Activated CD4-positive, alpha-beta T cell treated with anti-CD3 and anti-CD28 coated beads, Interleukin-2, amount 50 U/mL, for 4 hours (primary cell): ENCODE measurements around the gene SPNS3.

Source experiments
- DNase-seq, 2 experiments: peaks; one replicate each; pipeline ENCODE4 v3.0.0-alpha.2; 2020

Gene SPNS3

DNA sequence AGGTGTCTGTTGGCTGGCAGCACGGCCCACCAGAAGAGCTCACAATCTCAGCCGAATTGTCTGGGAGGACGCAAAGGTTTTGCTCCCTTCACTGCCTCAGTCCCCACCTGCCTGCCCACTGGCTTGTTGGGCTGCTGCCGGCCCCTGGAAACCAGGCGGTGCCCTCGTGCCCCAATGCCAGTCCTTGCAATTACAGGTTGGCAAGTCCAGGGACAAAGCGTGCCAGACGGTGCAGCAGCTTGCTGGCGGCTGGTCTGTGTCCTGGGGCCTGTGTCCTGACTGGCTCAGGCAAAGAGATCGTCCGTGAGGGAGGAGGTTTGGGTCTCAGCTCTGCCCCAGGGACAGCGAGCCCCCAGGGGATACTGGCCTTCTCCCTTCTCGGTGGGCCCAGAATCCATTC lies 40.4 kb downstream of the SPNS3 start:
- DNase-seq = no peak

DNA sequence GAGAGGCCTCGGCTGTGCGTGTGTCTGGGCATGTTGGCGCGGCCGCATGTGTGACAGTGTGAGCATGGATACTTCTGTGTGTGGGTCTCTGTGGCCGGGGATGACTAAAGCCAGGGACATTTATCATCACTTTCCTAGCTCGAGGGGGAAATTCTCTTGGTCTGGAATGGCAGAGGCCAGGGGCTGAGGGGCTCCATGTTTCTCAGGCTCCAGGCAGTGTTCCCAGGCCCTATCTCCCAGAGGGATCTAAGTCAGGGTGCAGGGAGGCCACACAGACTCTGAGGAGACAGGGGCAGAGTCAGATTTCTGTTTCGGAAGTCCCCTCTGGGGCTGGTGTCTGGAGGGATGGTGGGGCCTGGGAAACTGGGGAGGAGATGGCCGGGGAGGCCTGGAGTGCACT lies 41.3 kb downstream of the SPNS3 start:
- no peak for DNase-seq

- DNase-seq = no peak
Observed at GRCh38 chr17:4475463-4475862, 41.7 kb downstream of the SPNS3 start.

- DNase-seq = no peak
Observed at GRCh38 chr17:4476017-4476416, 42.3 kb downstream of the SPNS3 start.

DNA sequence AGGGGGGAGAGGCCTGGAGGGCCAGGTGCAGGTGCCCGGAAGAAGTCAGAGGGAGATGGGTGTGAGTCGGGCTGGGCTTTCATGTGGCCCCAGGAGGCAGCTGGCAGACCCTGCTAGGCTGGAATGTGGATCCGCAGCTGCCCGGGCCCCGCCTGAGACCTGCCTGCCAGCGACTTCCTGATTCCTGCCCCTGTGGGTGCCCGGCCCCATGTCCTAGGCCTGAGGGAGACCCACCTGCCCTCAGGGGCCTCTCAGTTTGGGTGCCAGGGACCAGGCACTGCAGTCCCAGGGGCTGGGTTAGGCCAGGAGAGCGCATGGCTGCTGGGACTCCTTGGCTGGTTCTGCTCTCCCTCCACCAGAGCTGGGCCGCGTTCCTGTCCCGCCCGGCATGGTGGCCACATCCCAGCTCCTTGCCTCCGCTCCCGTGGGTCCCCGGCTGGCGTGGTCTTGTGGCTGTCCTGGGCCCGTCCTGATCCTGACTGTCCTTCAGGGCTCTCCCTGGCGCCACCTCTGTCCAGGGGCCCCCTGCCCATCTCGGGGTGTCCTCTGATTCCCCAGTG lies 42.9 kb downstream of the SPNS3 start:
- no peak for DNase-seq

- no peak for DNase-seq
Observed at GRCh38 chr17:4477255-4477791, 43.6 kb downstream of the SPNS3 start.

GRCh38 chr17:4478318-4478830 lies 44.6 kb downstream of the SPNS3 start:
- no peak for DNase-seq

- DNase-seq = no peak
Observed at GRCh38 chr17:4479340-4479981, 45.7 kb downstream of the SPNS3 start.

GRCh38 chr17:4479982-4480751 lies 46.4 kb downstream of the SPNS3 start:
- DNase-seq = no peak

DNA sequence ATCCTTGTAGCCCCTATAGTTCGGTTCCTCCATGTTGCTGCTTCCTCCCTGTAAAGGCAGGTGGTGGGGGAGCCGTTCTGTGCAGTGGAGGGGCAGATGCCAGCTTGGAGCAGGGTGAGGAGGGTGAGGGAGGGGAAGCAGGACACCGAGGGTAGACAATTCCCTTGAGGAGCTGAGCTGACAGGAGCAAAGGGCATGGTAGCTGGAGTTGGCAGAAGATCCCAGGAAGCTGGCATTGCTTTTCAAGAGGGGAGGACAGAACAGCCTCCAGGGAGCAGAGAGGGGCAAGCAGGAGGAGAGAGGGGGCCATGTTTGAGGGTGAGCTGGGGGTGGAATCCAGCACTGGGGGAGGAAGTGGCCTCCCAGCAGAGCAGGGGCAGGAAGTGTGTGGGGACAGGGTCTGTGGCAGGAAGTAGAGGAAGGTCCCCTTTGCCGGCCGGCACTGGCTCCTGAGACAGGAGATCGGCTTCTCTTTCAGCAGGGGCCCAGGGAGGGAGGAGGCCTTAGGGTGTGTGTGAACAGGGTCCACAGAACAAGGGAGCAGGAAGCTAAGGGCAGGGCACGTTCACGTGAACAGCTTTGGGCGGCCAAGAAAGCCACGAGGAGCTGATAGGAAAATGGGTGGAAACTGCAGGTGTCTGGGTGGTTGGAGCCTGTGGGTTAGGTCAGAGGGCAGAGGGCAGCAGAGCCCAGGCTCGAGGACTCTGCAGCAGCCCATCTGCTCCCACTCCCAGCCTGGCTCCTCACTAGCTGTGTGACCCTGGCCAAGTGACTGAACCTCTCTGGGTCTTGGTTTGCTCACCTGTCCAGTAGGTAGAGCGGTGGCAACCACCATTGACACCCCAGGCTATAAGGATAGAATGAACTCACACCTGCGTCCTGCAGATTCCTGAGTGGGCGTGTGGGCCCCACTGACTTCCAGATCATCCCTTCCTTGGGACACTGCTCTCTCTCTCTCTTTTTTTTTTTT lies 47.5 kb downstream of the SPNS3 start:
- no peak for DNase-seq

- DNase-seq = no peak
Observed at GRCh38 chr17:4482338-4483011, 48.7 kb downstream of the SPNS3 start.

GRCh38 chr17:4483012-4483840 lies 49.5 kb downstream of the SPNS3 start:
- DNase-seq = no peak

DNA sequence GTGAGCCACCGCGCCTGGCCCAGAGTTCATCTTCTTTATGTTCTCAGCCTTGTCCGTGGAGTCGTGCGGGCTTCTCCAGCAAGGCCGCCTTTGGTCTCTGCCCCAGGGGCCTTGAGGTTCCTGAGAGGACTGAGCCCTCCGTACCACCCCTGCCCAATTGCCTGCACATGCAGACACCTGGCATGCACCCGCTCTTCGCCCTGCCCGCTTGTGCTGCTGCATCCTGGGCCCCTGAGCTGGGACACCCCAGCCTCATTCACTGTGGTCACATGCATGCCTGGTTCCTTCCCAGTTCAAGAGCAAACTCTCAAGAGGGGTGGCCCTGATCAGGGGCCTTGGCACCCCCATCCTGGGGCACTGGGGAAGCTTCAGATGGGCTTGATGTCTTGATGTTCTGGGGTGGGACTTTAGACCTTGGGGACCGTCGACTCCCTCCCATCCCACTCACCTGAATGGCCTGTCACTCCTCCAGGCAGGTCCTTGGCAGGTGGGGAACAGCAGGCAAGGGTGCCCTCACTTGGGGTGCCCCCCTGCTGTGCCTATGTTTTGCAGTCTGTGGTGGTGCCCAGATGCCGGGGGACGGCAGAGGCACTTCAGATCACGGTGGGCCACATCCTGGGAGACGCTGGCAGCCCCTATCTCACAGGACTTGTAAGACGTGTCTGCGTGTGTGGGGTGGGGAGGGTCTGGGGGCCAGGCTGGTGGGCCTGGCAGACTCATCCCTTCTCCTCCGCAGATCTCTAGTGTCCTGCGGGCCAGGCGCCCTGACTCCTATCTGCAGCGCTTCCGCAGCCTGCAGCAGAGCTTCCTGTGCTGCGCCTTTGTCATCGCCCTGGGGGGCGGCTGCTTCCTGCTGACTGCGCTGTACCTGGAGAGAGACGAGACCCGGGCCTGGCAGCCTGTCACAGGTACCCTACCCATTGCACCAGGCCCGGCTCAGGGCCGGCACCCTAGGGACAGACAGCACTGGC lies 52.2 kb downstream of the SPNS3 start:
- peak; percentile 35 to 36 for DNase-seq

GRCh38 chr17:4487296-4487695 lies 53.6 kb downstream of the SPNS3 start:
- no peak for DNase-seq

DNA sequence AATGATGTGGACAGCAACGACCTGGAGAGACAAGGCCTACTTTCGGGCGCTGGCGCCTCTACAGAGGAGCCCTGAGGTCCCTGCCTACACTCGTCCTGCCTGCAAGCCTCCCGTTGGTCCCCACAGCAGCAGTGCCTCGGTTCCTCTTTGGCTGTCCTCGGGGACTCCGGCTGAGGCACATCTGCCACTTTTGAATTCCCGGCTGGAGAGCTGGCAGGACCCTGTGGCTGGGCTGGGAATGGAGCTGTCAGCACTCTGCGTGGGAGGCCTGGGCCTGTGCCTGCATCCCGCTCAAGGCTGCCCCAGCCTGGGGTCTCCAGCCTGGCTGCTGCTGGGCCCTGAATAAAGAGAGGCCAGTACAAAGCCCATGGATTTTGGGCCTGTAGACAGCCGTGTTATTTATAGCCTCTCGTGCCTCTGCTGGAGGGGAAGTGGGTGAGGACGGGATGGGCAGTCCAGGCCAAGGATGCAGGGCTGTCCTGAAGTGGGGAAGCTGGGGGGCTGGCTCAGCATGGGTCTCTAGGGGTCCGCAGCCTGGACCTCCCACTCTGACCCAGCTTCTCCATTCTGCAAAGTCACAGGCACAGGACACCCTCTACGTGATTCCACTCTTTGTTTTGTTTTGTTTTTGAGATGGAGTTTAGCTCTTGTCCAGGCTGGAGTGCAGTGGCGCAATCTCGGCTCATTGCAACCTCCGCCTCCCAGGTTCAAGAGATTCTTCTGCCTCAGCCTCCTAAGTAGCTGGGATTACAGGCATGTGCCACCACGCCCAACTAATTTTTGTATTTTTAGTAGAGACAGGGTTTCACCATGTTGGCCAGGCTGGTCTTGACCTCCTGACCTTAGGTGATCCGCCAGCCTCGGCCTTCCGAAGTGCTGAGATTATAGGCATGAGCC lies 54.3 kb downstream of the SPNS3 start:
- no peak for DNase-seq

DNA sequence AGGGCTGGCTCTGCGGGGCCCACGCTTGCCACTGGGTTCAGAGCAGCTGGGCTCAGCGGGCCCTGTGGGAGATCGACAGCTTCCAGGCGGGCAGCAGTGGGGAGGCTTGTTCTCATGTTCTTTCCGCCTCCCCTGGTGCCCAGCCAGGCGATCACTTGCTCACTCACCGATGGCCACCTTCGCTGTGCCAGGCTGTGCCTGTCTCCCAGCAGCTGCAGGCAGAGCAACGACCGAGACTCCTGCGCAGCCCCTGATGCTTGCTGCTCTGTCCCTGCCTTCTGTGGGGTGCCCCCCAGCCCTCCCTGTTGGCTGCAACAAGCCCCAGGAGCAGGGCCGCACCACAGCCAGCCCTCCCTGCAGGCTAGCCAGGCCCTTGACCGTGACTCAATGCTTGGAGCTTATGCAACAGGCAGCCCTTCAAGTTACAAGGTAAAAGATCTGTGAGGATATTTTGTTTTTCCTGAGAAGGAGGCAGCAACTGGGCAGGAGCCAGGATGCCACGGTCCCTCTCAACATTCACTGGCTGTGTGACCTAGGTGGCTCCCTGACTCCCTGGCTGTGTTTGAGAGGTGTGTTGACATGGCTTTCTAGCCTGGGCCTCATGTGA lies 55.4 kb downstream of the SPNS3 start:
- no peak for DNase-seq

- DNase-seq = no peak
Observed at GRCh38 chr17:4490109-4490591, 56.4 kb downstream of the SPNS3 start.

GRCh38 chr17:4490637-4491061 lies 56.9 kb downstream of the SPNS3 start:
- no peak for DNase-seq
